ENCODE measurements around the gene MID1. TPM values are rescaled to one million over a fixed set of nuclear protein-coding genes. Genes with fewer than 3 reads are reported as not detected.

Gene MID1
- total RNA-seq, 1 experiment from 2014 or later = 0.04 TPM

DNA sequence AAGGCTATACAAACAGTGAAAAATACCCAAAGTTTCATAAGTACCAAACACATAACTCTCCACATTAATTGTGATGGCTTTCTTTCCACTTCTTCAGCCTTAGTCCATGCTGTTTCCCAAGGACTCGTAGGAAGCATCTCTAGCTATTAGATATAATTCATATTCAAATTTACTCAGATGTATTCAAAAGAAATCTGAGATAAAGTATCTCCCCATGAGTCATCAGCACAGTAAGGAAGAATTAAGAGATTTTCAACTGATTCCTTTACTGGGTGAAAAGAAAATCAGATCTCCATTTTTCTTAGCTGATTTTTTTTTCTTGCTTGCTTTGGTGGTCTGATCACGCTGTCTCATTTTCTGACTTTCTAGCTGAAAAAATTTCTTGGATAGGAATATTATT, 71.7 kb downstream of the MID1 start:
- Histone ChIP-seq H3K36me3 (ENCODE audit: insufficient read depth, low read length) (no peaks in the 10 kb centered on the region), H3K4me3 (ENCODE audit: low read length) (no peak overlapping the region), H4K20me1 (ENCODE audit: insufficient read depth, low read depth, low read length) (no peaks in the 10 kb centered on the region), H3K4me1 (ENCODE audit: low read length) (no peaks in the 10 kb centered on the region), H3K79me2 (ENCODE audit: low read length) (no peaks in the 10 kb centered on the region), H3K9me3 (ENCODE audit: low read length) (no peaks in the 10 kb centered on the region), H3K27ac (ENCODE audit: low read length) (no peak overlapping the region), H3K9ac (ENCODE audit: low read length) (no peak overlapping the region), H3K9me2 (replicated peaks; ENCODE audit: insufficient read depth, low read length) (no peaks in the 10 kb centered on the region), H2AFZ (ENCODE audit: low read length) (no peak overlapping the region), H3K4me2 (ENCODE audit: low read depth, low read length, poor library complexity, severe bottlenecking) (no peak overlapping the region), H3K27me3 (ENCODE audit: low read length) (no peaks in the 10 kb centered on the region)
- DNase-seq = no peak

- H3K36me3 ChIP-seq (ENCODE audit: insufficient read depth, low read length) = no peaks in the 10 kb centered on the region
- H3K9me2 ChIP-seq (replicated peaks; ENCODE audit: insufficient read depth, low read length) = no peaks in the 10 kb centered on the region
- no peaks in the 10 kb centered on the region for H4K20me1 ChIP-seq (ENCODE audit: insufficient read depth, low read depth, low read length)
- H3K9me3 ChIP-seq (ENCODE audit: low read length) = no peaks in the 10 kb centered on the region
- no peak overlapping the region for H3K9ac ChIP-seq (ENCODE audit: low read length)
- no peaks in the 10 kb centered on the region for H3K27me3 ChIP-seq (ENCODE audit: low read length)
- H3K27ac ChIP-seq (ENCODE audit: low read length) = no peak overlapping the region
- DNase-seq = no peak
- no peaks in the 10 kb centered on the region for H3K79me2 ChIP-seq (ENCODE audit: low read length)
- no peaks in the 10 kb centered on the region for H3K4me1 ChIP-seq (ENCODE audit: low read length)
- H3K4me3 ChIP-seq (ENCODE audit: low read length) = no peak overlapping the region
- H2AFZ ChIP-seq (ENCODE audit: low read length) = no peak overlapping the region
- no peak overlapping the region for H3K4me2 ChIP-seq (ENCODE audit: low read depth, low read length, poor library complexity, severe bottlenecking)
Measured at GRCh38 chrX:10545882-10546281, 74.5 kb downstream of the MID1 start.

- H3K9me3 ChIP-seq (ENCODE audit: low read length) = no peaks in the 10 kb centered on the region
- DNase-seq = no peak
- no peaks in the 10 kb centered on the region for H4K20me1 ChIP-seq (ENCODE audit: insufficient read depth, low read depth, low read length)
- H2AFZ ChIP-seq (ENCODE audit: low read length) = no peak overlapping the region
- no peak overlapping the region for H3K27ac ChIP-seq (ENCODE audit: low read length)
- H3K27me3 ChIP-seq (ENCODE audit: low read length) = 0 out of 2 replicates have a peak, but pooled peaks cover 2% of the 10 kb centered on the region
- no peak overlapping the region for H3K4me2 ChIP-seq (ENCODE audit: low read depth, low read length, poor library complexity, severe bottlenecking)
- H3K9me2 ChIP-seq (replicated peaks; ENCODE audit: insufficient read depth, low read length) = no peaks in the 10 kb centered on the region
- no peak overlapping the region for H3K9ac ChIP-seq (ENCODE audit: low read length)
- H3K36me3 ChIP-seq (ENCODE audit: insufficient read depth, low read length) = no peaks in the 10 kb centered on the region
- H3K4me3 ChIP-seq (ENCODE audit: low read length) = no peak overlapping the region
- no peaks in the 10 kb centered on the region for H3K4me1 ChIP-seq (ENCODE audit: low read length)
- H3K79me2 ChIP-seq (ENCODE audit: low read length) = no peaks in the 10 kb centered on the region
Measured at GRCh38 chrX:10542586-10542985, 77.8 kb downstream of the MID1 start.

DNA sequence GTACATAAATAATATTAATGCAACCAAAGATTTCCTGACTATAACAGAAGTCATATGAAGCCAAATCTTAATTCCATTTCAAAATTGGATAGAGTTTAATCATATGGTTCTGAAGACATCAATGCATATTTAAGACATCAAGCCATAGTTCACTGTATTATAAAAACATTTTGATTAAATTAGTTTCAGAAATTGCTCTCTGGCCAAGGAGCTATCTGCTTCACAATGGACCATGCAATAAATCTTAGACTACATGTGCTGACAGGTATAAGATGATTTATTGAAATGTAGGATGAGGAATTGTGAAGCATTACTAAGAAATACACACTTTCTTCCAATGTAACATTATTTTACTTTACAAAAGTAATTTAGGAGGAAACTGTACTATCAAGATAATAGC, 81.6 kb downstream of the MID1 start:
- Histone ChIP-seq H3K9ac (ENCODE audit: low read length) (no peak overlapping the region), H3K9me3 (ENCODE audit: low read length) (no peaks in the 10 kb centered on the region), H3K36me3 (ENCODE audit: insufficient read depth, low read length) (no peaks in the 10 kb centered on the region), H3K4me3 (ENCODE audit: low read length) (no peak overlapping the region), H3K4me1 (ENCODE audit: low read length) (no peaks in the 10 kb centered on the region), H3K79me2 (ENCODE audit: low read length) (no peaks in the 10 kb centered on the region), H4K20me1 (ENCODE audit: insufficient read depth, low read depth, low read length) (no peaks in the 10 kb centered on the region), H3K27ac (ENCODE audit: low read length) (no peak overlapping the region), H3K27me3 (ENCODE audit: low read length) (0 out of 2 replicates have a peak, but pooled peaks cover 2% of the 10 kb centered on the region), H3K9me2 (replicated peaks; ENCODE audit: insufficient read depth, low read length) (no peaks in the 10 kb centered on the region), H3K4me2 (ENCODE audit: low read depth, low read length, poor library complexity, severe bottlenecking) (no peak overlapping the region), H2AFZ (ENCODE audit: low read length) (no peak overlapping the region)
- no peak for DNase-seq

GRCh38 chrX:10537308-10537707, 83.1 kb downstream of the MID1 start:
- Histone ChIP-seq H3K9me3 (ENCODE audit: low read length) (no peaks in the 10 kb centered on the region), H2AFZ (ENCODE audit: low read length) (no peak overlapping the region), H3K4me2 (ENCODE audit: low read depth, low read length, poor library complexity, severe bottlenecking) (no peak overlapping the region), H3K27me3 (ENCODE audit: low read length) (0 out of 2 replicates have a peak, but pooled peaks cover 2% of the 10 kb centered on the region), H3K4me3 (ENCODE audit: low read length) (no peak overlapping the region), H3K36me3 (ENCODE audit: insufficient read depth, low read length) (no peaks in the 10 kb centered on the region), H4K20me1 (ENCODE audit: insufficient read depth, low read depth, low read length) (no peaks in the 10 kb centered on the region), H3K79me2 (ENCODE audit: low read length) (no peaks in the 10 kb centered on the region), H3K4me1 (ENCODE audit: low read length) (no peaks in the 10 kb centered on the region), H3K27ac (ENCODE audit: low read length) (no peak overlapping the region), H3K9me2 (replicated peaks; ENCODE audit: insufficient read depth, low read length) (no peaks in the 10 kb centered on the region), H3K9ac (ENCODE audit: low read length) (no peak overlapping the region)
- DNase-seq = no peak

GRCh38 chrX:10536744-10537143, 83.6 kb downstream of the MID1 start:
- Histone ChIP-seq H3K36me3 (ENCODE audit: insufficient read depth, low read length) (no peaks in the 10 kb centered on the region), H3K4me3 (ENCODE audit: low read length) (no peak overlapping the region), H3K79me2 (ENCODE audit: low read length) (no peaks in the 10 kb centered on the region), H2AFZ (ENCODE audit: low read length) (no peak overlapping the region), H3K4me2 (ENCODE audit: low read depth, low read length, poor library complexity, severe bottlenecking) (no peak overlapping the region), H3K4me1 (ENCODE audit: low read length) (no peaks in the 10 kb centered on the region), H3K9ac (ENCODE audit: low read length) (no peak overlapping the region), H3K27ac (ENCODE audit: low read length) (no peak overlapping the region), H3K27me3 (ENCODE audit: low read length) (0 out of 2 replicates have a peak, but pooled peaks cover 2% of the 10 kb centered on the region), H4K20me1 (ENCODE audit: insufficient read depth, low read depth, low read length) (no peaks in the 10 kb centered on the region), H3K9me2 (replicated peaks; ENCODE audit: insufficient read depth, low read length) (no peaks in the 10 kb centered on the region), H3K9me3 (ENCODE audit: low read length) (no peaks in the 10 kb centered on the region)
- DNase-seq = no peak

DNA sequence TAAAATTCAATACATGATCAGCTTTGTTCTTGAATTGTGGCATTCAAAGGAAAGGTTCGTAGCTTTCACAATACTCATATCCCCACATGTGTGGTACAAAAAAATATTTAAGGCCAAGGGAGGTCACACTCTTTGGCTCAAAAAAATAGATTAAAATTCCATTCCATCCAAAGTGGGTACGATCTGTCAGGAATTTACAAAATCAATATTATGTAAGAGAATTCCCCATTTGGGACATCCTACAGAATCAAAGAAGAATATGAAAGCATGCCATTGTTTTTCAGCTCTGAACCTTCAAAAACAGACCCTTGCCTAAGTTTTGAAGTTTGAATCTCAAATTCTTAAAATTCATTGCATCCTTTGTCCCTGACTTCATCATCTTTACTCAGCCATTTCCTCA, 85.8 kb downstream of the MID1 start:
- Histone ChIP-seq H3K4me2 (ENCODE audit: low read depth, low read length, poor library complexity, severe bottlenecking) (no peak overlapping the region), H3K79me2 (ENCODE audit: low read length) (no peaks in the 10 kb centered on the region), H3K9ac (ENCODE audit: low read length) (no peak overlapping the region), H3K27me3 (ENCODE audit: low read length) (0 out of 2 replicates have a peak, but pooled peaks cover 2% of the 10 kb centered on the region), H3K9me3 (ENCODE audit: low read length) (no peaks in the 10 kb centered on the region), H3K27ac (ENCODE audit: low read length) (no peak overlapping the region), H3K4me3 (ENCODE audit: low read length) (no peak overlapping the region), H3K4me1 (ENCODE audit: low read length) (no peaks in the 10 kb centered on the region), H3K9me2 (replicated peaks; ENCODE audit: insufficient read depth, low read length) (no peaks in the 10 kb centered on the region), H4K20me1 (ENCODE audit: insufficient read depth, low read depth, low read length) (no peaks in the 10 kb centered on the region), H2AFZ (ENCODE audit: low read length) (no peak overlapping the region), H3K36me3 (ENCODE audit: insufficient read depth, low read length) (no peaks in the 10 kb centered on the region)
- DNase-seq = no peak

DNA sequence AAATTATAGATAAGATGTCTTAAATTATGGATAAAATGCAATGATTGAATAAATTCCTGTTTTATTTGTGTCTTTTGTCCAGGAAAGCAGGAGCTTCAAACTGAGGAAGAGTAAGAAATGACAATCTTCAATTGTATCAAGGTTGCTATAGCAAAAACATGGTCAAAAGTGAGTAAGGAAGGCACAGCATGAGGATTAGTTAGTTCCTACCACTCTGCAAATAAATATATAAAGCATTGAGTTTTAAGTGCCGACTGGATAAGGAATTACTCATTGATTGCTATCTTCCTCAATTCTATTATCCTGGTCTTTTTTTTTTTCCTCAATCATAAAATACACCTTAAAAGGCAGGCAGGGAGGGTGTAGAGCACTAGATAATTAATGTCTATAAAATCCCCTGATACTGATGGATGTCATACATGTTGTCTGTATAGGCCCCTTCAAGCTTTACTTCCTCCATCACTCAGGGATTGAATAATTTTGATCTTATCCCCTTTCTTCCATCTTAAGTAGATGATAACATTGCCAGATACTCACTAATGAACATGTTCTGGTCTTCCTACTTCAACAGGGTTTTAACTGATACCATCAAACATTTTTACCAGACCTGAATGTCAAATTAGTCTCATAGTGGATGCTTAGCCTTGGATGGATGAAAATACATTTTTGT, 86.6 kb downstream of the MID1 start:
- Histone ChIP-seq H3K4me2 (ENCODE audit: low read depth, low read length, poor library complexity, severe bottlenecking) (no peak overlapping the region), H2AFZ (ENCODE audit: low read length) (no peak overlapping the region), H3K9ac (ENCODE audit: low read length) (no peak overlapping the region), H3K27me3 (ENCODE audit: low read length) (0 out of 2 replicates have a peak, but pooled peaks cover 2% of the 10 kb centered on the region), H4K20me1 (ENCODE audit: insufficient read depth, low read depth, low read length) (no peaks in the 10 kb centered on the region), H3K9me2 (replicated peaks; ENCODE audit: insufficient read depth, low read length) (no peaks in the 10 kb centered on the region), H3K4me3 (ENCODE audit: low read length) (no peak overlapping the region), H3K79me2 (ENCODE audit: low read length) (no peaks in the 10 kb centered on the region), H3K36me3 (ENCODE audit: insufficient read depth, low read length) (no peaks in the 10 kb centered on the region), H3K27ac (ENCODE audit: low read length) (no peak overlapping the region), H3K9me3 (ENCODE audit: low read length) (no peaks in the 10 kb centered on the region), H3K4me1 (ENCODE audit: low read length) (no peaks in the 10 kb centered on the region)
- DNase-seq = no peak
